Liver (tissue), 3 donors: ENCODE results near the gene TGFBI.

Source experiments
- SP1 ChIP-seq: IDR thresholded peaks from 2 replicates; pipeline ENCODE4 v1.6.1; 2018; ENCODE audit warnings: antibody characterized with exemption, mild to moderate bottlenecking
- TF ChIP-seq, protein P1 (sequence below): fragments of 150-350 bp; IDR thresholded peaks from 2 replicates; pipeline ENCODE4 v1.5.1; 2017; ENCODE audit warnings: improper control_type of control experiment, low read depth, low read length; ENCODE audit not compliant: missing input control
- donor health status: healthy.
- donor health status: healthy.

DNA sequence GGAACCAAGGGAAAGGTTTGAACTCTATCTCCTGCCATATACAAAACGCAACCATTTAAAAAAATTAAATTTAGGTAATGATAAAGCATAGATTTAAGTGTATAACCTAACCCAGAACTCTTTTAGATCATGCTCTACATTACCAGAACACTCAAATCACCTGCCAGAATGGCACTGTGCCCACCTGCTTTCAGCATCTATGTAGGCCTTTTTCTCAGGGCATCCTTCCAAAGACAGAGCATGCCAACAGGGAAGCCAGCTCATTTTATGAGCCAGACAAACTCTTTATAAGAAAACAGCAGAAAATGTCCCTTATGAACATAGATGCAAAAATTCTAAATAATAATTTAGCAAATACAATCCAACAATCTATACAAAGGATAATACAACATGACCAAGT is 55.9 kb downstream of the TGFBI start:
- TF ChIP-seq, protein P1, sequence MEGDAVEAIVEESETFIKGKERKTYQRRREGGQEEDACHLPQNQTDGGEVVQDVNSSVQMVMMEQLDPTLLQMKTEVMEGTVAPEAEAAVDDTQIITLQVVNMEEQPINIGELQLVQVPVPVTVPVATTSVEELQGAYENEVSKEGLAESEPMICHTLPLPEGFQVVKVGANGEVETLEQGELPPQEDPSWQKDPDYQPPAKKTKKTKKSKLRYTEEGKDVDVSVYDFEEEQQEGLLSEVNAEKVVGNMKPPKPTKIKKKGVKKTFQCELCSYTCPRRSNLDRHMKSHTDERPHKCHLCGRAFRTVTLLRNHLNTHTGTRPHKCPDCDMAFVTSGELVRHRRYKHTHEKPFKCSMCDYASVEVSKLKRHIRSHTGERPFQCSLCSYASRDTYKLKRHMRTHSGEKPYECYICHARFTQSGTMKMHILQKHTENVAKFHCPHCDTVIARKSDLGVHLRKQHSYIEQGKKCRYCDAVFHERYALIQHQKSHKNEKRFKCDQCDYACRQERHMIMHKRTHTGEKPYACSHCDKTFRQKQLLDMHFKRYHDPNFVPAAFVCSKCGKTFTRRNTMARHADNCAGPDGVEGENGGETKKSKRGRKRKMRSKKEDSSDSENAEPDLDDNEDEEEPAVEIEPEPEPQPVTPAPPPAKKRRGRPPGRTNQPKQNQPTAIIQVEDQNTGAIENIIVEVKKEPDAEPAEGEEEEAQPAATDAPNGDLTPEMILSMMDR: no peak
- no peak for TF ChIP-seq SP1
